Breast epithelium (tissue), 4 donors: ENCODE results near the gene LMNTD2. TPM values are rescaled to one million over a fixed set of nuclear protein-coding genes. Genes with fewer than 3 reads are reported as not detected.
A peak's percentile ranks its signal among the peaks of the same experiment; 100 is the strongest.

Source experiments
- DNase-seq, 2 donors: peaks; one replicate each; pipeline ENCODE4 v3.0.0-alpha.2; 2019; ENCODE audit warnings: low spot score in 2 of 2
- H3K27ac ChIP-seq, 2 donors: fragments of 200-600 bp; sonication (generic) in 1 of 2; one replicate each; pipeline ENCODE4 v1.5.1; 2016 to 2019; ENCODE audit warnings: mild to moderate bottlenecking in 1 of 2
- H3K27me3 ChIP-seq, 2 donors: fragments of 200-600 bp; sonication (generic) in 1 of 2; one replicate each; pipeline versions ENCODE4 v1.5.1 to v1.6.0; 2017 to 2019; ENCODE audit warnings: control low read depth in 1 of 2, mild to moderate bottlenecking in 1 of 2
- H3K36me3 ChIP-seq: fragments of 200-600 bp; one replicate; pipeline ENCODE4 v1.5.1; 2019
- H3K4me1 ChIP-seq, 2 donors: fragments of 200-600 bp; sonication (generic); one replicate each; pipeline ENCODE4 v1.5.1; 2016 to 2019; ENCODE audit warnings: control low read depth in 1 of 2
- H3K4me3 ChIP-seq, 3 donors: fragments of 200-600 bp; sonication (generic); 1 replicate in 2 of 3; 2 replicates in 1 of 3; pipeline ENCODE4 v1.5.1; 2016 to 2019; ENCODE audit warnings: mild to moderate bottlenecking in 3 of 3, moderate library complexity in 2 of 3
- H3K9me3 ChIP-seq, 2 donors: fragments of 200-600 bp; sonication (generic) in 1 of 2; one replicate each; pipeline ENCODE4 v1.5.1; 2016 to 2019; ENCODE audit warnings: control low read depth in 1 of 2
- CTCF ChIP-seq, 3 donors: fragments of 450-650 bp; IDR thresholded peaks; one replicate each; pipeline ENCODE4 v1.5.1; 2016 to 2017; ENCODE audit warnings: antibody characterized with exemption in 3 of 3, mild to moderate bottlenecking in 3 of 3, moderate library complexity in 3 of 3
- POLR2A ChIP-seq: fragments of 450-650 bp; IDR thresholded peaks from one replicate; pipeline ENCODE4 v1.6.1; 2016; ENCODE audit warnings: antibody characterized with exemption, mild to moderate bottlenecking, moderate library complexity
- POLR2AphosphoS5 ChIP-seq, 3 donors: sonication (generic); formaldehyde crosslinking; IDR thresholded peaks; one replicate each; pipeline ENCODE4 v1.6.1; 2017; ENCODE audit warnings: antibody characterized with exemption in 3 of 3
- intact Hi-C: fragments of 100-400 bp; cut with DNase I; formaldehyde crosslinking; loops from one replicate; pipeline ENCODE4 v1.15.1; 2023; ENCODE audit warnings: low total_unique reads
- total RNA-seq, 3 donors: library from RNA; depleted of rRNA; stranded (reverse); fragments of >200 nt; gene quantifications; one replicate each; pipeline ENCODE4 v1.1.0, GENCODE V29; 2016

LMNTD2 gene
- total RNA-seq, 3 donors from 2014 or later = 2.6 to 6.1 (median 5.2) TPM

DNA sequence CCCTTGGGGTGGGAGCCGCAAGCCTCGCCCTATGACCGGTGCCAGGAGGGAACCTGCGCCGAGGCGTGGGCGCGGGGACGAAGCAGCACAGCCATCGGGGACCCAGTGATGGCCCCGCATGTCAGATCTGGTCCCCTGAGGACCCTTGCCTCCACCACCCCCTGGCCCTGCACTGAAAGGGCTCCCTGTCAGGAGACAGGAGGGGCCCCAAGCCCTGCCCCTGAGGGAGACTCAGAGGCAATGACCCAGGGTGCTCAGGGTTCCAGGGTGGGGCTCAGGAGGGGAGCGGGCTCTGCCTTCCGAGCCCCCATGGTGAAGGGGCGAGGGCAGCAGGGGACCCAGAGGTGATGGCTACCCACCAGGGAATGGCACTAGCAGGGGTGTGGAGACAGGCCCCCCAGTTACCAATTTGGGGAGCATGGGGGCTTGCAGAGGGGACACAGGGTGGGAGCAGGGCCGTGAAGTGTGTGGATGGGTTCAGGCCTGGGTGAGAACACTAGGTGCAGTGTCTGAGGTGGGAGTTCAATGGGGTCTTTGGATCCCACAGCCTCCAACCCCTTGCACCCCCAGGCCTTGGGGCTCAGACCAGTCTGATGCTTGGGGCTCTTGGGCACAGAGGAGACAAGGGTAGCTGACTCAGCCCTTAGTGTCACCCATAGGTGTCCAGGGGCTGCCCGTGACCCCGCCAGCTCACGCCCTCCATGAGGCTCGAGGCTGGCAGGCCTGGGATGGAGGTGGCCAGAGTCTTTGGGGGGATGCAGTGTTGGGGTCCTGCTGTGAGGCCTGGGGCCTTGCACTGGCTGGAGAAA lies 22.7 kb downstream of the LMNTD2 start:
- no peaks in the 10 kb centered on the region for H3K27me3 ChIP-seq
- H3K4me1 ChIP-seq = peaks cover 8 to 16% of the 10 kb centered on the region in 2 donors
- intact Hi-C loops = no loop called here
- no peak for DNase-seq
- peak overlapping the region; percentile 30 to 84 (median 74) for H3K4me3 ChIP-seq
- no peaks in the 10 kb centered on the region for H3K36me3 ChIP-seq
- no peaks in the 10 kb centered on the region for H3K9me3 ChIP-seq
- H3K27ac ChIP-seq = peak overlapping the region; percentile 3 to 75
- TF ChIP-seq CTCF (IDR thresholded peaks at IDR 0.05) (no peak), POLR2A (no peak), POLR2AphosphoS5 (IDR thresholded peaks at IDR 0.05) (no peak)

GRCh38 chr11:536841-537621 lies 23.5 kb downstream of the LMNTD2 start, which contains the start of gene LRRC56:
LRRC56 (plus strand) TSS chr11:537527; CDS start chr11:540685, 3,158 bp downstream.
- DNase-seq = peak; percentile 83 to 85
- Histone ChIP-seq H3K27ac (peak within 1 kb of the TSS; percentile 56 to 75), H3K27me3 (no peaks in the 10 kb centered on the region), H3K9me3 (no peaks in the 10 kb centered on the region), H3K4me3 (peak within 1 kb of the TSS; percentile 30 to 84 (median 74)), H3K36me3 (no peaks in the 10 kb centered on the region), H3K4me1 (peaks cover 8 to 18% of the 10 kb centered on the region in 2 donors)
- intact Hi-C loops = no loop called here
- TF ChIP-seq POLR2AphosphoS5 (IDR thresholded peaks at IDR 0.05) (peak; percentile 12 to 51 (median 34)), CTCF (IDR thresholded peaks at IDR 0.05) (no peak)

DNA sequence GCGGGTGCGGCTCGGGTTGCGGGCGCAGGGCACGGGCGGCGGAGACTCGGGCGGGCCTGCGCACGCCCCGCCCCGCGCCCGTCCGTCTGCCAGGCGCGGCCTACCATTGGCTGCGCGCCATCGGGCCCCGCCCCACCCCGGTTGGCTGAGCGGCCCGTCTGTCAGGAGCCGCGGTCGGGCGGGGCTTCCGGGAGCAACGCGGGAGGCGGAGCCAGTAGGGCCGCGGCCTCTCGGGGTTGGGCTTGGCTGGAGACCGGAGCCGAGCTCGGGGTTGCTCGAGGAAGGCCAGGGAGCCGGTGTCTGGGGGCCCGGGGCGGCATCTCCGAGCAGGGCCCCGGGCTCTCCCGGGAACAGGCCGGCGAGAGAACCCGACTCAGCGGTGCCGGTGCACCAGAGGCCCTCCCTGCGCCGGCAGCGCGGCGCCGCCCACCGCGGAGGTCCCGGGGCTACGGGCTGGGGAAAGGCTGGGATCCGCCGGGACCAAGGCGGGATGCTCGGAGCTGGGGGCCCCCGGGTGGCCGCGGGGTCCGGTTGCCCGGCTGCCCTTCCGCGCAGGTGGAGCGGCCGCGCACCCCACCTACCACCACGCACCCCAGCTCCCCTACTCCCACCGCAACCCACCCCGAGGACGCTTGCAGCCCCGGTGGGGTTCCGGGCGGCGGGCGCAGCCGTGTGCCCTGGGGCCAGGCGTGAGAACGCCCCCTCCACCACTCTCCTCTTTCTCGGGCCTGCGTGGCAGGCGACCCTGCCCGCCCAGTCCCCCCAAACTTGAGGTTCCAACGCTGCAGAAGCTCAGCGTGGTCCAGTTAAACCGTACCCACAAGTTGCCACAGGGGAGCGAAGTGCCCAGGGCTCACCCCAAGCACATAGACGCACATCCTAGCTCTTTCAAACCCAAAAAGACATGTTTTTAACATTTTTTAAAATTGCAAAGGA lies 24.8 kb downstream of the LMNTD2 start, which contains the start of gene HRAS:
HRAS (minus strand) TSS at position 58 of the 936 bp plus-strand sequence.
- DNase-seq = peak; percentile 94 to 96
- intact Hi-C loops = no loop called here
- Histone ChIP-seq H3K27ac (peak within 1 kb of the TSS; percentile 83 to 86), H3K4me3 (peak within 1 kb of the TSS; percentile 74 to 89 (median 84)), H3K9me3 (no peaks in the 10 kb centered on the region), H3K4me1 (peaks cover 8 to 18% of the 10 kb centered on the region in 2 donors), H3K27me3 (no peaks in the 10 kb centered on the region), H3K36me3 (no peaks in the 10 kb centered on the region)
- no peak for TF ChIP-seq CTCF (IDR thresholded peaks at IDR 0.05)
- peak in 2 of 3 donors; percentile 17 to 64 for TF ChIP-seq POLR2AphosphoS5 (IDR thresholded peaks at IDR 0.05)

- intact Hi-C loops = no loop called here
- no peaks in the 10 kb centered on the region for H3K9me3 ChIP-seq
- H3K4me3 ChIP-seq = peak overlapping the region; percentile 74 to 89 (median 84)
- no peak for DNase-seq
- no peak for TF ChIP-seq POLR2A
- no peak for TF ChIP-seq CTCF (IDR thresholded peaks at IDR 0.05)
- TF ChIP-seq POLR2AphosphoS5 (IDR thresholded peaks at IDR 0.05) = no peak
- H3K27me3 ChIP-seq = no peaks in the 10 kb centered on the region
- peak overlapping the region; percentile 83 to 86 for H3K27ac ChIP-seq
- H3K36me3 ChIP-seq = no peaks in the 10 kb centered on the region
- H3K4me1 ChIP-seq = peaks cover 8 to 18% of the 10 kb centered on the region in 2 donors
Measured at GRCh38 chr11:535210-535518, 25.4 kb downstream of the LMNTD2 start.
